22Rv1 (cell line): ENCODE results near the gene TCF12.

Source experiments
- H3K27ac ChIP-seq: fragments of 450-650 bp; 2 replicates; pipeline ENCODE4 v1.5.1; 2017
- CTCF ChIP-seq: fragments of 450-650 bp; IDR thresholded peaks from 2 replicates; pipeline ENCODE4 v1.5.1; 2017; ENCODE audit warnings: mild to moderate bottlenecking
- ZFX ChIP-seq: fragments of 450-650 bp; IDR thresholded peaks from 2 replicates; pipeline ENCODE4 v1.6.1; 2017; ENCODE audit warnings: antibody characterized with exemption, borderline replicate concordance

TCF12 gene

GRCh38 chr15:56892659-56893363, 25.6 kb upstream of the TCF12 start:
- no peak for TF ChIP-seq CTCF
- TF ChIP-seq ZFX = no peak
- H3K27ac ChIP-seq = no peak overlapping the region

GRCh38 chr15:56893364-56893678, 25.1 kb upstream of the TCF12 start:
- TF ChIP-seq ZFX (no peak), CTCF (no peak)
- no peak overlapping the region for H3K27ac ChIP-seq

GRCh38 chr15:56894601-56895000, 23.8 kb upstream of the TCF12 start:
- no peak overlapping the region for H3K27ac ChIP-seq
- TF ChIP-seq CTCF (no peak), ZFX (no peak)

GRCh38 chr15:56901931-56902330, 16.5 kb upstream of the TCF12 start:
- no peak for TF ChIP-seq CTCF
- no peak for TF ChIP-seq ZFX
- no peak overlapping the region for H3K27ac ChIP-seq

GRCh38 chr15:56906766-56907165, 11.7 kb upstream of the TCF12 start:
- no peak for TF ChIP-seq CTCF
- no peak overlapping the region for H3K27ac ChIP-seq

GRCh38 chr15:56910801-56911200, 7.6 kb upstream of the TCF12 start:
- no peak overlapping the region for H3K27ac ChIP-seq
- TF ChIP-seq ZFX (no peak), CTCF (no peak)

GRCh38 chr15:56913241-56913640, 5.2 kb upstream of the TCF12 start:
- H3K27ac ChIP-seq = no peak overlapping the region
- TF ChIP-seq CTCF (no peak), ZFX (no peak)
